Epithelial cell of prostate (primary cell): Measurements from ENCODE around the gene STK35.

Experiments
- DNase-seq: peaks from one replicate; pipeline ENCODE4 v3.0.0-alpha.2; 2011; ENCODE audit warnings: low read depth, low spot score
- H3K27ac ChIP-seq: fragments of 450-650 bp; 2 replicates; pipeline ENCODE4 v1.5.1; 2017; ENCODE audit warnings: mild to moderate bottlenecking

Gene STK35

GRCh38 chr20:2101057-2101864 lies at the start of gene STK35:
STK35 (plus strand) TSS chr20:2101827; CDS start chr20:2101882, 55 bp downstream.
- peak within 1 kb of the TSS; percentile 94 for H3K27ac ChIP-seq
- DNase-seq = no peak

- H3K27ac ChIP-seq = no peak overlapping the region
- DNase-seq = no peak
These were observed 49.7 kb upstream of the STK35 start for GRCh38 chr20:2051946-2052345.

GRCh38 chr20:2052741-2053140 lies 48.9 kb upstream of the STK35 start:
- no peak overlapping the region for H3K27ac ChIP-seq
- no peak for DNase-seq

GRCh38 chr20:2053615-2054014 lies 48.0 kb upstream of the STK35 start:
- DNase-seq = no peak
- H3K27ac ChIP-seq = no peak overlapping the region

GRCh38 chr20:2054911-2055310 lies 46.7 kb upstream of the STK35 start:
- DNase-seq = no peak
- no peak overlapping the region for H3K27ac ChIP-seq

- DNase-seq = no peak
- H3K27ac ChIP-seq = no peak overlapping the region
These were observed 42.2 kb upstream of the STK35 start for GRCh38 chr20:2059411-2059810.

- no peak overlapping the region for H3K27ac ChIP-seq
- no peak for DNase-seq
These were observed 36.5 kb upstream of the STK35 start for GRCh38 chr20:2065099-2065498.

GRCh38 chr20:2066461-2067122 lies 35.0 kb upstream of the STK35 start:
- H3K27ac ChIP-seq = no peak overlapping the region
- DNase-seq = no peak

GRCh38 chr20:2080532-2081224 lies 20.9 kb upstream of the STK35 start:
- no peak for DNase-seq
- H3K27ac ChIP-seq = no peak overlapping the region

GRCh38 chr20:2084703-2085102 lies 16.9 kb upstream of the STK35 start:
- H3K27ac ChIP-seq = no peak overlapping the region
- DNase-seq = no peak

- no peak for DNase-seq
- no peak overlapping the region for H3K27ac ChIP-seq
These were observed 15.2 kb upstream of the STK35 start for GRCh38 chr20:2086177-2086979.

- H3K27ac ChIP-seq = no peak overlapping the region
- DNase-seq = no peak
These were observed 14.6 kb upstream of the STK35 start for GRCh38 chr20:2086980-2087377.

GRCh38 chr20:2088891-2089290 lies 12.7 kb upstream of the STK35 start:
- no peak overlapping the region for H3K27ac ChIP-seq
- no peak for DNase-seq

GRCh38 chr20:2089447-2089846 lies 12.2 kb upstream of the STK35 start:
- H3K27ac ChIP-seq = no peak overlapping the region
- no peak for DNase-seq

- no peak overlapping the region for H3K27ac ChIP-seq
- no peak for DNase-seq
These were observed 8.4 kb upstream of the STK35 start for GRCh38 chr20:2093159-2093781.

GRCh38 chr20:2093883-2094282 lies 7.7 kb upstream of the STK35 start:
- DNase-seq = no peak
- H3K27ac ChIP-seq = no peak overlapping the region

GRCh38 chr20:2101865-2102584 lies 398 bp downstream of the STK35 start:
- peak overlapping the region; percentile 94 for H3K27ac ChIP-seq
- DNase-seq = peak; percentile 43

- peak; percentile 70 for DNase-seq
- peak overlapping the region; percentile 94 for H3K27ac ChIP-seq
These were observed 1.2 kb downstream of the STK35 start for GRCh38 chr20:2102585-2103460.
